Hematopoietic multipotent progenitor cell treated with erythropoietin and hydrocortisone succinate and interleukin-3 and kit ligand, for 6 days (in vitro differentiated cells): ENCODE measurements around the gene ANTXR1.
"Not testable (repeated sequence)": the region's sequence is repeated elsewhere in the genome, so short reads cannot be mapped to it uniquely, and the experiment has no call there.

Experiments
- DNase-seq: peaks from one replicate; pipeline ENCODE4 v3.0.0-alpha.2; 2015

ANTXR1 gene

DNA sequence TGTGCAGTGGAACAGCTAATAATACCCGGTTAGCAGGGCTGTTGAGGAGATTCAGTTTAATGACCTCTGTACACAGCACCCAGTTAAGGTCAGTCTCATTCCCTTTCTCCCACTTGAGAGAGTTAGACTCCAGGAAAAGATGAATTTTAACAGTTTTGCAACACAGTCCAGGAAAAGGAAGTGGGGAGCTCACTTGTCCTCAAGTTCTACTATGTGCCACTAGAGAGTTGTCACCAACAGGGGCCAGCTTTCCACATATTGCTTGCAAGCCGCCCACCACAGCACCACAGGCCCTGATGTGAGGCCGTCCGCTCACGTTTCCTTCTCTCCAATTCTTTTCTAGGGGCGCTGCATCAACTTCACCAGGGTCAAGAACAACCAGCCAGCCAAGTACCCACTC is 231.9 kb downstream of the ANTXR1 start:
- DNase-seq = no peak

DNA sequence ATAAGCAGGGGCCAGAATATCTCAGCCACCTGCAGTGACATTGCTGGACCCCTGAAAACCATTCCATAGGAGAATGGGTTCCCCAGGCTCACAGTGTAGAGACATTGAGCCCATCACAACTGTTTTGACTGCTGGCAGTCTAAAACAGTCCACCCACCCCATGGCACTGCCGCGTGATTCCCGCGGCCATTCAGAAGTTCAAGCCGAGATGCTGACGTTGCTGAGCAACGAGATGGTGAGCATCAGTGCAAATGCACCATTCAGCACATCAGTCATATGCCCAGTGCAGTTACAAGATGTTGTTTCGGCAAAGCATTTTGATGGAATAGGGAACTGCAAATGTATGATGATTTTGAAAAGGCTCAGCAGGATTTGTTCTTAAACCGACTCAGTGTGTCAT is 234.6 kb downstream of the ANTXR1 start:
- no peak for DNase-seq

DNA sequence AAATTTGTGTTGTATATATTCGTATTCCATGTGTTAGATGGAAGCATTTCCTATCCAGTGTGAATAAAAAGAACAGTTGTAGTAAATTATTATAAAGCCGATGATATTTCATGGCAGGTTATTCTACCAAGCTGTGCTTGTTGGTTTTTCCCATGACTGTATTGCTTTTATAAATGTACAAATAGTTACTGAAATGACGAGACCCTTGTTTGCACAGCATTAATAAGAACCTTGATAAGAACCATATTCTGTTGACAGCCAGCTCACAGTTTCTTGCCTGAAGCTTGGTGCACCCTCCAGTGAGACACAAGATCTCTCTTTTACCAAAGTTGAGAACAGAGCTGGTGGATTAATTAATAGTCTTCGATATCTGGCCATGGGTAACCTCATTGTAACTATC is 235.3 kb downstream of the ANTXR1 start:
- no peak for DNase-seq

DNA sequence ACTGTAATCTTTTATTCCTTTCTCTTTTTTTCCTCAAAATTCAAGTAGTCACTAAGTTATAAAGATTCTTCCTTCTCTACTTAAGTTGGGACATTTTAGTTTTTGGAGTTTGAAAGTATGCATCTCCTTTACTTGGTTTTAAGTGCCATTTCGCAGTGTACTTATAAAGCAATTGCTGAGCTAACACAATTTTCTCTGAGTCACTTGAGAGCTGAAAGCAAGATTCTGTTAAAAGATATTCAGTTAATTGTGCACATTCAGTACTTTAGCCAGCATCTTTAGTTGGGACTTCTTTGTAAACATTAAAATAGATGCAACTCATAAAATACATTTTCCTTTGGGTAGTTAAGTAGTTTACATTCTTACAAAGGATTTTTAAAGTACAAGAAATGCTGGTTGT is 238.0 kb downstream of the ANTXR1 start:
- no peak for DNase-seq

- DNase-seq = no peak
Measured at GRCh38 chr2:69251943-69252342, 239.0 kb downstream of the ANTXR1 start.

DNA sequence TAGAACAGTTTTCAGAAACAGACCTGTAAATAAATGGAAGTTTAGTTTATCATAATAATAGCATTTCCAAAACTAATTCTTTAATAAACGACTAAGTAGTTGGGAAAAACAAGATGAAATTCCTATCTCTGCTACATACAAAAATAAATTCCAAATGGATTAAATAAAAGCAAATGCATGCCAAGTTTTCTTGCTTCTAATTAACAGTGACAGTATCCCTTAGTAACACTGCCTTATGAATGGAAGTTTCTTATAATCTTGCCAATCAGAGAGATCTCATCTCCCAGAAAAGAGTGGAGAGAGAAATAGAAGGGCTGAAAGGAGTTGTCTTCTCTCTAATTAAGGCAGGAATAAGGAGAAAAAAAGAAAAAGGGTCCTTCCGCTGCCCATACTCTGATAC is 240.1 kb downstream of the ANTXR1 start:
- no peak for DNase-seq

- no peak for DNase-seq
Measured at GRCh38 chr2:69253611-69254301, 240.8 kb downstream of the ANTXR1 start.

- no peak for DNase-seq
Measured at GRCh38 chr2:69255760-69256159, 242.8 kb downstream of the ANTXR1 start.

DNA sequence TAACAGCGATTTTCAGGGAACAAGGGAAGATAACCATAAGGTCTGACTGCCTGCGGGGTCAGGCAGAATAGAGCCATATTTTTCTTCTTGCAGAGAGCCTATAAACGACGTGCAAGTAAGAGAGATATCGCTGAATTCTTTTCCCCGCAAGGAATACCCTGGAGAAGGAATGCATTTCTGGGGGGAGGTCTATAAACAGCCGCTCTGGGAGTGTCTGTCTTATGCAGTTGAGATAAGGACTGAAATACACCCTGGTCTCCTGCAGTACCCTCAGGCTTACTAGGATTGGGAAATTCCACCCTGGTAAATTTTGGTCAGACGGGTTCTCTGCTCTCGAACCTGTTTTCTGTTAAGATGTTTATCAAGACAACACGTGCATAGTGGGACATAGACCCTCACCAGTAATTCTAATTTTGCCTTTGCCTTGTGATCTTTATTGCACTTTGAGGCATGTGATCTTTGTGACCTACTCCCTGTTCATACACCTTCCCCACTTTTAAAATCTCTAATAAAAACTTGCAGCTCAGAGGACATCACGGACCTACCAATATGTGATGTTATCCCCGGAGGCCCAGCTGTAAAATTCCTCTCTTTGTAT is 247.1 kb downstream of the ANTXR1 start:
- DNase-seq = not testable (repeated sequence)

GRCh38 chr2:69260666-69261065 is 247.7 kb downstream of the ANTXR1 start:
- DNase-seq = no peak

DNA sequence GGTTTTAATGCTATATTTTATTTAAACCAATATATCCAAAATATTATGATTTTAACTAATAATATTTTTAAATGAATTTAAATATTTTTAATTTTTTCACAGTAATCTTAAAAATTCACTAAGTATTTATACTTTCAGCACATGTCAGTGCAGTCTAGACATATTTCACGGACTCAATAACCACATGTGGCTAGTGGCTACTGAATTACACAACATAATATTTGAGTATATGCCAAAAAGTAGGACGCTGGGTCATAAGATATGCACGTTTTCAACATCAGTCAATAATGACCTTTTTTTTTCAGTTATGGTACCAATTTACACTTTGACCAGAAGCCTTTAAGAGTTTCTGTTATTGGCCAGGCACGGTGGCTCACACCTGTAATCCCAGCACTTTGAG is 256.4 kb downstream of the ANTXR1 start:
- no peak for DNase-seq

GRCh38 chr2:69271831-69272257 is 258.9 kb downstream of the ANTXR1 start:
- DNase-seq = no peak

- DNase-seq = no peak
Measured at GRCh38 chr2:69272803-69273471, 260.0 kb downstream of the ANTXR1 start.

- DNase-seq = no peak
Measured at GRCh38 chr2:69275490-69275889, 262.5 kb downstream of the ANTXR1 start.

- no peak for DNase-seq
Measured at GRCh38 chr2:69278366-69278765, 265.4 kb downstream of the ANTXR1 start.

GRCh38 chr2:69279211-69279610 is 266.2 kb downstream of the ANTXR1 start:
- no peak for DNase-seq

- no peak for DNase-seq
Measured at GRCh38 chr2:69279931-69280681, 267.1 kb downstream of the ANTXR1 start.

DNA sequence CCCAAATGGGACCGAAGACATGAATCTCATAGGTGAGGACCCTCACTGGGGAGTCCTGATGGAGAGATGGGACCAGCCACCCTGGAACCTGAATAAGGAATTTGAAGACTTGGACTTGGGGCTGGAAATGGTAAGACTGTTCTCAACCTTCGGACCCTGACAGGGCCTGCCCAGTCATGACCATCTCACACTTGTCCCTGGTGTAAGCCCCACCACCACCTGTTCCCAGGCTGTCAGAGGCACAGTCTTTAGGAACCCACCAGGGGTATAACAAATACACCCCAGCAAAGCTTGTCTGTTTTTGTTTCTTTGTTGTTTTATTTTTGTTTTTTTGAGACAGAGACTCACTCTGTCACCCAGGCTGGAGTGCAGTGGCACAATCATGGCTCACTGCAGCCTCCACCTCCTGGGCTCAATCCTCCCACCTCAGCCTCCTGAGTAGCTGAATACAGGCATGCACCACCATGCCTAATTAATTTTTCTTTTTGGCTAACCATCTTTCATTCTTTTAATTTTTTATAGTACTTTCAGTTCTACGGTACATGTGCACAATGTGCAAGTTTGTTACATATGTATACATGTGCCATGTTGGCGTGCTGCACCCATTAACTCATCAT is 267.9 kb downstream of the ANTXR1 start:
- no peak for DNase-seq

- no peak for DNase-seq
Measured at GRCh38 chr2:69285379-69285894, 272.5 kb downstream of the ANTXR1 start.

GRCh38 chr2:69287544-69287943 is 274.6 kb downstream of the ANTXR1 start:
- DNase-seq = no peak

DNA sequence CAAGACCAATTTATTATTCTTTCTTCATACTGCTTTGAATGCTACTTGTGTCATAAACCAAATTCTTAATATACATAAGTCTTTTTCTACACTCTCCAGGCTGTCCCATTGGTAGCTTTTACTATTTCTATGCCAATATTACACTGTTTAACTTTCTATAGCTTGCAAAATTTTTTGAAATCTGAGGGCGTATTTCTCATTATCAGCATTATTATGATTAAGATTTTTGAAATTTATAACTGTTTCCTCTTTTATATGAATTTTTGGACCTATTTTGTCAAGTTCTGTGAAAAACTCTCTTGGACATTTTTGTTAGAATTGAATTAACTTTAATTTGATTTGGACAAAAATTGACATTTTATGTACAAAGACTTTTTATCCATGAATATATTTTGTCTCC is 275.4 kb downstream of the ANTXR1 start:
- DNase-seq = no peak

DNA sequence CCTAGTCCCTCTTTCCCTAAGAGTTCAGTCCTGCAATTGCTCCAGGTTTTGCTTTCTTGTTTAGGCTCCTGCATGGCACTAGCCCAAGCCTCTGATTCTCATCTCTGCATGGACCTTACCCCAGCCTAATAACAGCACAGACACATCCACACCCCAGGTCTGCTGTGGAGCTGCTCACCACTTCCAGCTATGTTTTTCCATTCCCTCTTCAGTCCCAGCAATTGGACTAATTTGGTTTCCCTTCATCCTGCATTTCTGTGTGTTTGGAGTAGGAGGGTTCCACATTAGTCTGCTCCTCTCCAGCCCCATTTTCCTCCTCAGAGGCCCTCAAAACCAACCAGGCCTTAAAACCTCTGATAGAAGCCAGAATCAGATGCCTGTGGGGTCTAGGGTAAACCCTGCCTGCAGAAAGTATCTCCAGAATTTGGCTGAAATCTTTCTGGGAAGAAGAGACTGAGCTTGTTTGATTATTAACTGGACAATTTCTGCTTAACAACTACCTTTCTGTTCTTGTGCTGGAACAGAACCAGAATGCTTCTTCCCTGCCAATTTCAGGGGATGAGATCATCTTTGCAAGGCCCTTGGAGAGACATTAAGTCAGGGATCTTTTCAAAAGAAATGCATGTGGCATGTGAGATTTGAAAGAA is 278.1 kb downstream of the ANTXR1 start:
- no peak for DNase-seq
